Measurements from ENCODE around the gene HLA-DRB1. TPM values are rescaled to one million over a fixed set of nuclear protein-coding genes. Genes with fewer than 3 reads are reported as not detected.
"Not testable (repeated sequence)": the region's sequence is repeated elsewhere in the genome, so short reads cannot be mapped to it uniquely, and the experiment has no call there.

The HLA-DRB1 gene
- total RNA-seq, 1 donor from 2014 or later: 20.7 TPM

DNA sequence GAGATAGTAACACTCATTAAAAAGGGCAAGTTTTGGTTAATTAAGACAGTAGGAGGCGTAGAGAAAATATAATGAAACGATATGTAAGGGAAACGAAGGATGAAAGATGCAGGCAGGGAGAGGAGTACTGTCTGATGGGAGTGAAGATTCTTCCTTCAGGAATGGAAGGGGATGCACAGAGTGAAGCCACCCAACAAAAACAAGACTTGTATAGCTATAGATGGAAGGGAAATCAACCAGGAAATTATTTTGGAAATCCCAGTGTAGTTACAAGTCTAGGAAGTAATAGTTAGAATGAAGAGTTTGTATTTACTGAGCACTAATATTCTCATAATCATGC, 19.7 kb upstream of the HLA-DRB1 start:
- no peak for DNase-seq

DNA sequence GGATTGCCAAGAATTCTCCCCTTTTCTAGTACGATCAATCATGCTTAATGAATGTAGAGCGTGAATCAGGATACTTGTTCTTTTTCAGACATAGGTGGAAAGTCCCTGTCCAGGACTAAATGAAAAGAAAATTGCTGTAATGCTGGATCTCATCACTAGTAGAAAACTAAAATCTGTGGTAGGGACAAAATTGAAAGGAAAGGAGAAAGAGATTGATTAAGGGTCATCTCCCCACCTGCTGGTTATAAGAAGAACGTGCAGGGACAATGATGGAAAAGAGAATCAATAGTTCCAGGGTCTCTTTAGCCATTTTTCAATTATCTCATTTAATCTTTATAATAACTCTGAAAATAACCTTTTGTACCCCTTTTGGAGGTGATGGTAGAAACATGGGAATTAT, 18.7 kb upstream of the HLA-DRB1 start:
- no peak for DNase-seq

DNA sequence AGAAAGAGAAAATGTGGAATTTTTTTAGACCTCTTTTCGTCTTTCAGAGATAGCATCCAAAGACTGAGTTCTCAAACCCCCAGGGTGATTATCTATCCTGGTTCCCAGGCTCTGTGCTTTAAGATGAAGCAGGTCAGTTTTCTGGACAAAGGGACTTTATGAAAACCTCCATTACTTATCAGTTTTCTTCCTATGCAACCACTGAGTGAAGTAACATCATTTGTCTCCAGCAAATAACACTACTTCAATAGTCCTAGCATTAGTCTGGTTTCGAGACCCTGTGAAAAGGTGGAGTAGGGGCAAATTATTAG, 18.3 kb upstream of the HLA-DRB1 start:
- DNase-seq: no peak

DNA sequence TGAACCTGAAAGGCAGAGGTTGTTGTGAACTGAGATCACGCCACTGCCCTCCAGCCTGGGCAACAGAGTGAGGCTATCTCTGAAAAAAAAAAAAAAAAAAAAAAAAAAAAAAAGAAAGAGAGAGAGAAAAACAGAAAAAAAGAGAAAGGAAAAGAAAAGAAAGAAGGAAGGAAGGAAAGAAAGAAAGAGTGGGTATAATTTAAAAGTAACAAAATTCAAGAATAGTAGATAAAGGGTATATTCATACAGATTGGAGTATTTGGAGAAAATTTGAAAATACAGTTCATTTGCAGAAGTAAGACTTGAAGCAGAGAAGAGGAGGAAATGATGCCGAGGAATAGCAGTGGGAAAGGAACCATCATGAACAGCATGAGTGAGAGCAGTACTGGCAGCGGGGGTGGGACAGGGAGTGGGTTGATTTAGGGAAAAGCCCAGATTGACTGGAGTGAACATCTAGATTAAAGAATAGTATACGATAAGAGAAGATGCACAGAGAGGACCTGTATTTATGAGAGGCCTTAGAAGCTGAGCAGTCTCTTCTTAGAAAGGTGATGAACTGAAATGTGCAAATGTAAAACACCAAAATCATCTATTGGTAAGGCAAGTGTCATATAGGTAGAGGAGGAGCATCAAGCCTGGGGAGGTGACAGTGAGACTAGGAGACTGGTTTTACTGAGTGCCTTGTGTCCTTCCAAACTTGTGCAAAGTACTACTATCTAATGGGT, 17.8 kb upstream of the HLA-DRB1 start:
- DNase-seq: no peak

DNA sequence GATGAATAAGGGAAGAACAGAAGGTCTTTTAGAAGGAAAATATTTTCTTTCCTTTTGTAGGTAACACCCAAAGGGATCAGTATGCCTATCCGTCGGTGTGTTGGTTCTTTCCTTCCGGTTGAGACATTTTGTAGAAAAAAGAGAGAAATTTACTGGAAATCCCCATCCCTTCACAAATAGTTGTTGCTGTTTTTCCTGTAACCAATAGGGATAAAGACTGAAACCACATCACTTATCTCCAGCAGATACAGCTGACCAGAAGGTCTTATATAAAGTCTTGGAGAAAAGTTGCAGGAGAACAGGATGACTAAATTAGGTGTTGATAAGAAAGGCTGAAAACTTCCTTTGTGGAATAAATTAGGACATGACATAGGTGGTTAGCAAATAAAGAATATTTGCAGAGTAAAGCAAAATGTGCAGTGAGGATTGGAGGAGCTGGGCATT, 14.8 kb upstream of the HLA-DRB1 start:
- no peak for DNase-seq

DNA sequence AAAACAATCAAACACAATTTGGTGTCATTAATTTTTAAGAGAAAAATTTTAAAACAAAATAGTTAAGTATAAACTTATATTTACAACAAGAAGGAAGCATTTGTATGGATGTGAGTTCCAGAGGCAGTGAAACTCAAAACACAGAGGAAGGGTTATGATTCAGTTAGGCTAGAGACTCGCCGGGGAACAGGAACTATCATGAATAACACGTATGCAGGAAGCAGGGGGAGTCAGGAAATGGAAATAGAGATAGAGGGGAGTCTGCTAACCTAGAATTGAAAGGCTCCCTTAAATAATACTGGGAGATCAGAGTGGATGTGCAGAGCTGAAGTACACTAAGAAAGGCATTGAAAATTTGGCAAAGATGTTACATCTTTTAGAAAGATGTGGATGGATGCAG, 14.2 kb upstream of the HLA-DRB1 start:
- no peak for DNase-seq

DNA sequence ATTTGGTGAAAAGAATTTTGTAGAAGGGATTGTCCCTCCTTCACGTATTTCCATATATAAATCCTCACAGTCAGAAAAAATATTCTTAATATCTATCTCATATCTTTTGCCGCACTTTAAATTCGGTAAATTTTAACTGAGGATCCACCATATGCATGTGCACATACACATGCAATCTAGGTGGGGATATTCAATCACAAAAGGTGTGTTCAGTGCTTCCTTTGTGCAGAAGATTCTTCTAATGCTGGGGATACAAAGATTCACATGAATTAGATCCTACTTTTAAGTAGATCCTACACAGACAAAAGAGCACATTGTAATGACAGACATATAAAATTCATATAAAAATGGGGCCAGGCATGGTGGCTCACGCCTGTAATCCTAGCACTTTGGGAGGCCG, 13.6 kb upstream of the HLA-DRB1 start:
- DNase-seq: no peak

DNA sequence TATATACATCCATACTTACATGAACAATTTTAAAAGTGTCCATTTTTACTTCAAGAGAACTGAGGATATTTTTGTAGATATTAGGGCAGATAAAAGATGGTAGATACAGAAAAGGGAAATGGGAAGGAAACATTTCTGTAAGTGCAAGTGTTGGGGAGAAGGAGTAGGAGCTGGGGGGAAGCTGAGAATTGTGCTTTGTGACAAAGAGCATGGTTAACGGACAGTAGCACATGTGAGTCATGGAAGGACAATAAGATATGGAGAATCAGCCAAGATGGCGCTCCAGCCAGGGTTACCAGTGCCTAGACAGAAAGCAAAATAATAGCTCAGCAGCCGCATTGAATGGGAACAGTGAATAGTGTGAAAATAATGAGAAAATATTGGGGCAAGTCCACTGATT, 12.7 kb upstream of the HLA-DRB1 start:
- no peak for DNase-seq

DNA sequence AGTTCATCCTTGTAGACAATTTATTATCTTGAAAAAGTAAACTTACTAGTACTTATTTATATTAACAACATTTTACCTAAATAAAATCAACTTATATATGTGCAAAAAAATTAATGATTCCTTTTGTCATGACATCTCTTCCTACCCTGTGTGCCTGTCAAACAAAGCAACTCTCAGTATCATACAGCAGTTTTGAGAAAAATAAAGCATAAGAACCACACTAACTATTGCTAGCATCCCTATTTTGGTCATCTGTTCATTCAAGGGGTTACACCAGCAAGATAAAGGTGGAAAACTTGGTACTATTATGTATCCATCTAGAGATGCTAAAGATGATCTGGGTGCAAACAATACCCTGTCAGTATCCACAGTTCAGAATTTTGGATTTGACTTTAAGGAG, 7.4 kb upstream of the HLA-DRB1 start:
- DNase-seq: no peak

DNA sequence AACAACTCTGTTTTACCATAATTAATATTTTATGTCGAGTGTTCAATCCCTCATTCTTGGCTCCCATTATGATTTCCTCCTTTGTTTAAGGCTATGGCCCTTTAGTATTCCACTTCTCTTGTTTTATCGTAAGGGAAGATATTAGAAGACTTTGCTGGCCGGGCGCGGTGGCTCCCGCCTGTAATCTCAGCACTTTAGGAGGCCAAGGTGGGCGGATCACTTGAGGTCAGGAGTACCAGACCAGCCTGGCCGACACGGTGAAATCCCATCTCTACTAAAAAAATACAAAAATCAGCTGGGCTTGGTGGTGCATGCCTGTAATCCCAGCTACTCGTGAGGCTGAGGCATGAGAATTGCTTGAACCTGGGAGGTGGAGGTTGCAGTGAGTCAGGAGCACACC, 1.1 kb upstream of the HLA-DRB1 start:
- not testable (repeated sequence) for DNase-seq

DNA sequence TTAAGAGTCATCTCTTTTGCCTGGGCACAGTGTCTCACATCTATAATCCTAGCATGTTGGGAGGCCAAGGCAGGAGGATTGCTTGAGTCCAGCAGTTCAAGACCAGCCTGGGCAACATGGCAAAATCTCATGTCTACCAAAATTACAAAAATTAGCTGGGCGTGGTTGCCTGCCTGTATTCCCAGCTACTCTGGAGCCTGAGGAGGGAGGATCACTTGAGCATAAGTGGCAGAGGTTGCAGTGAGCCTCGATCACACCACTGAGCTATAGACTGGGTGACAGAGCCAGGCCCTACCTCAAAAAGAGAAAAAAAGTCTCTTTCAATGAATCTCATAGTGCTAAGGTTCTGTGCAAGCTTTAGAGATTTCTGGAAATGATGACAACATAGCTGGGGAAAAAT, 1.5 kb downstream of the HLA-DRB1 start:
- no peak for DNase-seq

DNA sequence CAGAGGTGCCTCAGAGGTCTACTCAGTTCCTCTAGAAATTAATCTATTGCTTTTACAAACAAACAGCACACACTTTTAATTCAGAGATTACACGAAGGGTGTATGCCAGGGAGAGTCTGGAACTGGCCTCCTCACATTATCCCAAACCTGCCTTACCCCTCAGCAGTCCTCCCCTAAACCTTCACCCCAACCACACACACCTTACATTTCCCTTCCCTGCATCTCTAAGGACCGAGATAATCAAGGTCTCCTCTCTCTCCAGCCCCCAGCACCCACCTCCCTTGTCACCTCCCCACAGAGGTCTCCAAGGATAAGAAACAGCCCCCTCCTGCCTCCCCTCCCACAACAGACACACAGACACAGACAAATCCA, 6.1 kb downstream of the HLA-DRB1 start:
- no peak for DNase-seq

DNA sequence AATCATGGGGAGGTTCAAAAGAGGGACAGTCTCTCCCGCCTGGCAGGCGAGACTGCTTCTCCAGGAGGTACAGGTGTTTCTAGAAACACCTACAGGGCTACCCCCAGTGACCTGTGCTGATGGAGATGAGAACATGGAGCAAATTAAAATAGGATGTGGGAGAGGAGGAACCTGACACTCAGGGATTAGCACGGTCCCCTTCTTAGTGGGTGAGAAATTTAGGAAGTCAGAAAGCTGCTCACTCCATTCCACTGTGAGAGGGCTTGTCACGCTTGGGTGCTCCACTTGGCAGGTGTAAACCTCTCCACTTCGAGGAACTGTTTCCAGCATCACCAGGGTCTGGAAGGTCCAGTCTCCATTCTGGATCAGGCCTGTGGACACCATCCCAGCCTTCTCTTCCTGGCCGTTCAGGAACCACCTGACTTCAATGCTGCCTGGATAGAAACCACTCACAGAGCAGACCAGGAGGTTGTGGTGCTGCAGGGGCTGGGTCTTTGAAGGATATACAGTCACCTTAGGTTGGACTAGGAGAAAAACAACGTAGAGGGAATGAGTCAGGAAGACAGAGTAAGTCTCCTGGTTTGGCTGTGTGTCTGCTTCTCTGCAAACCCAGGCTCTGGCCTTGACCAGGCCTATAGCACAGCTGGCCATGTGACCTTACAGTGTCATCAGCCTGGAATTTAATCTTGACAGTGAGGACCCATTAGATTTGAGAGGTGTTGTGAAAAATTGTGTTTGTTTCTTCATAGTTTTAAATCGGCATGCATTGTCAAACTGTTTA, 8.1 kb downstream of the HLA-DRB1 start:
- DNase-seq: no peak

DNA sequence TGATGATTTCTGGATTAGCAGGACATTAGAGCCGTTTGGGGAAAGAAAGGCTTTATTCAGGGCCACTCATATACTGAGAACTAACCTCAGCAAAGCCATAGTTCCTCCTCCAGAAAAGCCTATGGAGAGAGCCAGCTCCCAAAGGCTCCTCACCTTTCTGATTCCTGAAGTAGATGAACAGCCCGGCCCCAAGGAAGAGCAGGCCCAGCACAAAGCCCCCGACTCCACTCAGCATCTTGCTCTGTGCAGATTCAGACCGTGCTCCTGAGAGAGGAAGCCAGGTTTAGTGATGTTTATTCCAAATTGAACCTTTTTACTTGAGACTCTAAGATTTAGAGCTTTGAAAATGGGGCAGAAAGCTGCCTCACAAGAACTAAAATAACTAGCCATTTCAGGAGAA, 9.1 kb downstream of the HLA-DRB1 start:
- no peak for DNase-seq

DNA sequence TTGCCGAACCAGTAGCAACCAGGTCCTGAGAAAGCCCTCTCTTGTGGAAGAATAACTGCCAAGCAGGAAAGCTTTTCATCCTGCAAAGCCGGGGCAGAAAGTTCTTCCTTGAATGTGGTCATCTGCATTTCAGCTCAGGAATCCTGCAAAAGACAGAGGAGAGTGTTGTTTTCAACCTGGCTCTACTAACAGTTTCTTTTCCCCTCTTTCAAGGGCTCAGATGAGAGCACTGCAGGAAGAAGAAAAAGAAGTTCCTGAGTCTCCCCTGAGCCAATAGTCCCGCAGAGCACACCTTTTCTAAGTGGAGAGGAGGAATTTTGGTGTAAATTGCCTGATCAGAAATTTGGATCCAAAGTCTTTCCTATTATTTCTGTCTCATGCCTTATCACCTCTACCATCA, 10.7 kb downstream of the HLA-DRB1 start:
- no peak for DNase-seq

DNA sequence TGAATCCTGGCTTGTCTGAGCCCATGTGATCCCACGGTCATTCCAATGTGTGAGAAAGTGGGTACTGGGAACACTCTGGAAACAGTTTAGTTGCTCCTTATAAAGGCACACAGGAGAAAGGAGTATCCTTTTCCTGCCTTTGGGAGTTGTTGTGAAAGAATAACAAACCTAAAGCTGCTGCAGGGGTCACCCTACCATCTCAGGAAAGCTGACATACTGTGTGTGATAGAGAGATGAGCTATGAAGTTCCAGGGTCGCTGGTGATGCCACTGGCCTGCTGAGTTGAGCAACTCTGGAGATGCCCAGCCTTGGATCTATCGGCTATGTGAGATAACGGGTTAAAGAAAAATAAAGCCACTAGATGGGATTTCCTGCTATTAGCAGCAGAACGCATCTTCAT, 12.2 kb downstream of the HLA-DRB1 start:
- not testable (repeated sequence) for DNase-seq

DNA sequence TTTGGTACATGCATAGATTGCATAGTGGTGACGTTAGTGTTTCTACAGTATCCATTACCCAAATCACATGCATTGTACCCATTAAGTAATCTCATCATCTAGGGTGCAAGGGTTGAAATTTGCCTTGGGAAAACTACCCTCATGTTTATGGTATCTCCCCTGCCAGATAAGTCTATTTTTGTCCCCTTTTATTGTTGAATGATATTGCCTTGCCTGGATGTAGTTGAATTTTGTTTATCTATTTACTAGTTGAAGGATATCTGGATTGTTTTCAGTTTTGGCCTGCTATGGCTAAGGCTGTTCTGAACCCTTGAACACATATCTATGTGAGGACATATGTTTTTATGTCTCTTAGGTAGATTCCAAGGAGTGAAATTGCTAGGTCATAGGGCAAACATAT, 13.4 kb downstream of the HLA-DRB1 start:
- DNase-seq: no peak

DNA sequence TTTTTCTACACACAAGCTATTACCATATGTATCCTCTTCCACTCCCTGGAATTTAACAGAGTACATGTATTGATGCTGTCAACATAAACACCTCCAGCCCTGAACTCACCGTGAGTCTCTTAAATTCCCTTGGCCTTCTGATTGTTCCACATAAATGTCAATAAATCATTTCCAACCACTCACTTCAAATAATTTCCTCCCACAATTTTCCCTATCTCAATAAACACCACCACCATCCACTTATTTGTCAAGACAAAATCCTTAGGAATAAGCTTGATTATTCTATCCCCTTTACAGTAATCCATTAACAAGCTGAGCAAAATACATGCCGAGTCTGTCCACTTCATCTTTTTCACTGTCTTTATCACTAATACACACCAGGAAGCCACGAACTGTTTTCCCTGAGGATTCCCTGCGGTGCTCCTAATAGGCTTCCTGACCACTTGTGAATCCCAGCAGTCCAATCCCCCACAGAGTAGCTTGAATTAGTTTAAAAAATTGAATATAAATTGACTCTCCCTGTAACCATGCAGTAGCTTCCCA, 19.2 kb downstream of the HLA-DRB1 start:
- DNase-seq: no peak

DNA sequence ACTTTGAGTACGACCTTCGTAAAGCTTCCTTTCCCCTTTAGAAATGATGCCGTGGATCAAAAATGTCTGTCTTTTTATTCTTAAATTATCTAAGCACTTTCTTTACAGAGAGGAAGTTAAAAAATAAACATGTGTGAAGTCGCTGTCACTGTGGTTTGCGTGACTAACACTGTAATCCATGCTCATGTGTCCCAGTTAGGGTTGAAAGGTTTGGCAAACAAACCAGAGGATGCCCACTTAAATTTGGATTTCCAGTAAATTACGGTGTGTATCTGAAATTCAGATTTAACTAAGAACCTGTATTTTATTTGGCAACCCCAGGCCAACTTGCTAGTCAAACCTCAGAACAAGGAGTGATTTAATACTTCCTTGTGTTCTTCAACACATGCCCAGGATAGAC, 21.1 kb downstream of the HLA-DRB1 start:
- DNase-seq: no peak

DNA sequence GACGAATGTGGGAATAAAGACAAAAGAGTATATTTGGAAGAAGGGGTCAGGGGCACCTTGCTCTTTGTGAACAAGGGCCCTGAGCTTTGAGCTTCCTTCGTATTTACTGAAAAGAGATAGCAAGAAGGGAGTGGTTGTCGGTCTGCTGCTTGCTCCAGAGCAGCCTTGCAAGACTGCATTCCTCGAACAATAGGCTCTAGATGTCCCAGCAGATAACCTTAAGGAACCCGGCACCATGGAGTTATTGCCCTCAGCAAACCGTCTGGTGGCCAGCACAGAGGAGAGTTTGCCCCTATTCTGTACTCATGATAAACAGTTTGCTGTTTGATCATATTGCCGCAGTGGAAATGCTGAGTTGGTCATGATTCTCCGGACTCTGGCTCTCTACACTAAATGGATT, 22.7 kb downstream of the HLA-DRB1 start:
- no peak for DNase-seq

DNA sequence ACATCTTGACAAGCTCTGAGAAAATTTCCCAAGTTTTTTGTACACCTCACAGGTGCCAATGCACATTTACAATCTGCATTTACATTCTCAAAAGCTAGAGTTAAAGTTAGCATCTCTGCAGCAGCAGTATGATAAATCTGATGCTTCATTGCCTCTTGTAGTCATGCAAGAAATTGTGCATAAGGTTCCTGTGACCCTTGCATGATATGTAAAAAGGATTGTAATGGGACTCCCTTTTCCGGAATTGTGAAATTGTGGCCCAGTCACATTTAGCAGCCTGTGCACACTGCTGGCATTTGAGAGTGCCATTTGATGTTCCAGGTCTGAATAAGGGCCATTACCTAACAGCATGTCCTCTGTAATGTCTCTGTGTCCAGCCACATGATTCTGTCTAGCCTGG, 24.1 kb downstream of the HLA-DRB1 start:
- no peak for DNase-seq

DNA sequence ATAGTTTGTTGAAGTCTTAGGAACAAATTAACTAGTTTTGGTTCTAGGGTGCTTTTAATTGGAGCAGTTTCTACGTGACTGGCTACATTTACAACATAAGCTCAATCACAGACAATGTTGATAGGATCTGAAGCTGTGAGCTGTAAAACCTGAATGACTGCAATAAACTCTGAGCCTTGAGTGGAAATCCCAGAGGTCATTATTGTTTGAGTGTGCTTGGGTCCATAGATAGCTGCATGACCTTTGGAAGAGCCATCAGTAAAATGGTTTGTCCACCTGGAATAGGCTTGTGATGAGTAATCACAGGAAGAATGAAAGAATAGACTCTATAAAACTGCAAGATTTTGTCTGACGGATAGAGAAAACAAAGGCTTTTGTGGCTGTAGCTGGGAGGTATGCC, 26.7 kb downstream of the HLA-DRB1 start:
- DNase-seq: no peak

DNA sequence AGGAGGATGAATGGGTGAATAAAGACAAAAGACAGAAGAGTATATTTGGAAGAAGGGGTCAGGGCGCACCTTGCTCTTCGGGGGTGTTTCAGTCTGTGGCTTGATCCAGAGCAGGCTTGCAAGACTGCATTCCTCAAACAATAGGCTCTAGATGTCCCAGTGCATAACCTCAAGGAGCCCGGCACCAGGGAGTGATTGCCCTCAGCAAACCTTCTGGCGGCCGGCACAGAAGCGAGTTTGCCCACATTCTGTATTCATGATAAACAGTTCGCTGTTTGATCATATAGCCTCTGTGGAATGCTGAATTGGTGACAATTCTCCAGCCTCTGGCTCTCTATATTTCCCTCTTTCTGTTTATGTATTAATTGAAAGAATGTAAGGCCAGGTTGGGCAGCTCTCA, 29.9 kb downstream of the HLA-DRB1 start:
- no peak for DNase-seq

DNA sequence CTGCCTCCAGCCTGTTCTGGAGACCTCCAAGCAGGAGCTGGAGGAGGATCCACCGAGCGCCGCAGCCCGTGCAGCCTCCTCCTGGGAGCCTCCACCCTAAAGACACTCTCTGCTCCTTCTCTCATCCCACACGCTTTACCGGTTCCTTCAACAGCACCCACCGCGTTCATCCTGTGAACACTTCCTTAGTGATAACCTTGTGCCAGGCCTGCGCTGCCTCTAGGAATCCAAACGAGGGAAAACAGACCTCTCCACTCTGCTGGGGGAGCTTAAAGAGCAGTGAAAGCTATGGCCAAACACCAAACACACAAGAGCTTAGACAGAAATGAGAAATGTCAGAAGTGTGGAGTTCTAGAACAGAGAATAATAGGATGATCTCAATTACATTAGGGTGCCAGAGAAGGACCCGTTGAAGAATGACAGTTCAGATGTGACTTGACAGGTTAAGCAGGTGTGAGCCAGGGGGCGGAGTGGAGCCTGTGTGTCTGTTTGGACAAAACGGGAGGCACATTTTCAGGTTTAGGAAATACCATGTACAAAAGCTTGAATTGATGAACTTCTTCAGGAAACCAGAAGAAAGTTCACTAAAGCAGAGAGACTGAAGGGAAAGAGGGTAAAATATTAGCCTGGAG, 31.1 kb downstream of the HLA-DRB1 start:
- no peak for DNase-seq
